HFFc6 (cell line): ENCODE results near the gene LCNL1. TPM values are rescaled to one million over a fixed set of nuclear protein-coding genes. Genes with fewer than 3 reads are reported as not detected.
"Not testable (repeated sequence)": the region's sequence is repeated elsewhere in the genome, so short reads cannot be mapped to it uniquely, and the experiment has no call there.

Experiments used
- DNase-seq: peaks from one replicate; pipeline ENCODE4 v3.0.0-alpha.2; 2018
- H3K27ac Mint-ChIP-seq: 2 replicates; pipeline ENCODE4 v1.8.0; 2020; ENCODE audit warnings: mild to moderate bottlenecking, mixed read lengths
- H3K27me3 Mint-ChIP-seq: 2 replicates; pipeline ENCODE4 v1.8.0; 2021; ENCODE audit warnings: mild to moderate bottlenecking, moderate library complexity, mixed read lengths; ENCODE audit not compliant: insufficient read depth
- H3K36me3 Mint-ChIP-seq: 2 replicates; pipeline ENCODE4 v1.8.0; 2021; ENCODE audit warnings: low read depth, mixed read lengths
- H3K4me1 Mint-ChIP-seq: 2 replicates; pipeline ENCODE4 v1.8.0; 2020; ENCODE audit warnings: low read depth, mixed read lengths
- H3K4me3 Mint-ChIP-seq: 2 replicates; pipeline ENCODE4 v1.8.0; 2020; ENCODE audit warnings: mild to moderate bottlenecking, moderate library complexity, mixed read lengths
- H3K9me3 Mint-ChIP-seq: 2 replicates; pipeline ENCODE4 v1.8.0; 2020; ENCODE audit warnings: mild to moderate bottlenecking, mixed read lengths
- total RNA-seq, 6 experiments: library from RNA; stranded (reverse); fragmentation: NEBNext Ultra II Directional; extraction: Animal tissue kit (Norgen Biotek cat#: 25700); gene quantifications; 2 replicates in 1 of 6; 3 replicates in 5 of 6; pipeline ENCODE4 v1.2.3, GENCODE V29; 2021
- TF ChIP-seq, protein P1 (sequence below): fragments of 200-600 bp; sonication (generic); IDR thresholded peaks from 2 replicates; pipeline ENCODE4 v1.5.0; 2021; ENCODE audit warnings: antibody characterized with exemption, mild to moderate bottlenecking

LCNL1 gene
- total RNA-seq, 6 experiments from 2014 or later: not detected

DNA sequence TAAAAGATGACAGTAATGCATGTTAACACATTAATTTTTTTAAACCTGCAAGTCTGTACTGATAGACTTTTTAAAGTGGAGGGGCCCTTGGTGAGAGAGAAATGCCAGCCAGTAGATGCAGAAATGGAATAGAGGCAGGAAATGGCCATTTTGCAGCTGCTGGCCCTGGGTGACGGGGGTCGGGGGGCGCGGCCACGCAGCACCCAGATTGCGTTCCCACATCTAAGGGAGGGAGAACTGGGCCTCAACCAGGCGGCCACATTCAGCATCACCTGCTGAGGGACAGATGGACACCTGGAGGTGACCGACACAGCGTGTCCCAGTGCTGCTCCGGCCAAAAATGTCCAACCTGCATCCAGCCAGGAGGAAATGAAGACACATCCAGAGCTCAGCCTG lies 19.9 kb downstream of the LCNL1 start:
- no peaks in the 10 kb centered on the region for H3K36me3 Mint-ChIP-seq
- no peak overlapping the region for H3K4me3 Mint-ChIP-seq
- no peak overlapping the region for H3K27ac Mint-ChIP-seq
- peaks cover 20% of the 10 kb centered on the region for H3K4me1 Mint-ChIP-seq
- TF ChIP-seq, protein P1, sequence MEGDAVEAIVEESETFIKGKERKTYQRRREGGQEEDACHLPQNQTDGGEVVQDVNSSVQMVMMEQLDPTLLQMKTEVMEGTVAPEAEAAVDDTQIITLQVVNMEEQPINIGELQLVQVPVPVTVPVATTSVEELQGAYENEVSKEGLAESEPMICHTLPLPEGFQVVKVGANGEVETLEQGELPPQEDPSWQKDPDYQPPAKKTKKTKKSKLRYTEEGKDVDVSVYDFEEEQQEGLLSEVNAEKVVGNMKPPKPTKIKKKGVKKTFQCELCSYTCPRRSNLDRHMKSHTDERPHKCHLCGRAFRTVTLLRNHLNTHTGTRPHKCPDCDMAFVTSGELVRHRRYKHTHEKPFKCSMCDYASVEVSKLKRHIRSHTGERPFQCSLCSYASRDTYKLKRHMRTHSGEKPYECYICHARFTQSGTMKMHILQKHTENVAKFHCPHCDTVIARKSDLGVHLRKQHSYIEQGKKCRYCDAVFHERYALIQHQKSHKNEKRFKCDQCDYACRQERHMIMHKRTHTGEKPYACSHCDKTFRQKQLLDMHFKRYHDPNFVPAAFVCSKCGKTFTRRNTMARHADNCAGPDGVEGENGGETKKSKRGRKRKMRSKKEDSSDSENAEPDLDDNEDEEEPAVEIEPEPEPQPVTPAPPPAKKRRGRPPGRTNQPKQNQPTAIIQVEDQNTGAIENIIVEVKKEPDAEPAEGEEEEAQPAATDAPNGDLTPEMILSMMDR: no peak
- no peaks in the 10 kb centered on the region; the same call in 1 of the 2 replicates for H3K9me3 Mint-ChIP-seq
- DNase-seq: no peak
- no peaks in the 10 kb centered on the region for H3K27me3 Mint-ChIP-seq

DNA sequence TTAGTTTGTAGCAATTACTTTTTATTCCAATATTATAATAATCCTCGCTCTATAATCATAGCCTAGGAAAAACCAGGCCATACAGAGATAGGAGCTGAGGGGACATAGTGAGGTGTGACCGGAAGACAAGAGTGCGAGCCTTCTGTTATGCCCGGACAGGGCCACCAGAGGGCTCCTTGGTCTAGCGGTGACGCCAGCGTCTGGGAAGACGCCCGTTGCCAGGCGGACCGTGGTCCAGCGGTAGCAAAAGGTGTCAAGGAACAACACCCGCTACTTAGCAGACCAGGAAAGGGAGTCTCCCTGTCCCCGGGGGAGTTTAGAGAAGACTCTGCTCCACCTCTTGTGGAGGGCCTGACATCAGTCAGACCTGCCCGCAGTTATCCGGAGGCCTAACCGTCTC lies 21.5 kb downstream of the LCNL1 start:
- H3K36me3 Mint-ChIP-seq, H3K27me3 Mint-ChIP-seq, H3K9me3 Mint-ChIP-seq, H3K27ac Mint-ChIP-seq, DNase-seq, H3K4me3 Mint-ChIP-seq: not testable (repeated sequence)
- H3K4me1 Mint-ChIP-seq: peaks cover 11% of the 10 kb centered on the region
- TF ChIP-seq, protein P1: peak; percentile 70

DNA sequence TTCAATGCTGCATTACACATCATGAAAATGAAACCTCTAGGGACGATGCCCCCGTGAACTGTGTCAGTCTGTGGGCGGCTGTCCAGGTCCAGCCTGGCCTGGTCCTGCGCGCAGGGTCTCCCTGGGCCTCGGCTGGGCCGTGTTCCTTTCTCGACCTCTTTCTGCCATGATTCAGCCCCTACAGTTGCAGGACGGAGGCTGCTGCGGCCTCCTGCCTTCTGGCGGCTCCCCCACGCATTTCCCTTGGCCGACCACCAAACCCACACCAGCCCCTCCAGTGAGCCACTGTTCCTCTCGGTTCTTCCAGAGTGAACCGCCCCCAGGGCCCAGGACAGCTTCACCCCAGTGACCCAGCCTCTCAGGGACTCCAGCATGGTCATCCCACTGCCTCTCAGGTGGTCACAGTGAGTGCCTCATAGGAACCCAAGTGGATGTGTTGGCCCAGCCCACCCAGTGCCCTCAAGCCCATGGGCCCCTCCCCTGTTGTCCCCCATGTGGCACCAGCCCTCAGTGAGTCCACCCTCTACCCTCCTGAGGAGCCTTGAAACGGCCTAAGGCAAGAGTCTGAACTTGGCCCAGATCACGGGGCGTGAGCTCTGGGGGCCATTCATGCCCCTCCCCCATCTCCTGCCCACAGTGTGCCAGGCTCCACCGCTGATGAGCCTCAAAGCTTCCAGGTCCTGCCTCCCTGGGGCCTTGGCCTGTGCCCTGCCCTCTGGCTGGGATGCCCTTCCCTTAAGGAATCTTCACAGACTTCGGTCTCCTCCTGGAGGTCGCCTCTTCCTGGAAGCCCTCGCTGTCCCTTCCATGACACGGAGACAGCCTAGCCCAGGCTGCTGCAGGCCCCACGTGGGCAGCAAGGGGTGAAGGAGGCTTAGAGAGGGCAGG lies 23.6 kb downstream of the LCNL1 start:
- DNase-seq: no peak
- H3K4me1 Mint-ChIP-seq: no peaks in the 10 kb centered on the region
- no peak overlapping the region for H3K4me3 Mint-ChIP-seq
- TF ChIP-seq, protein P1: no peak
- H3K27me3 Mint-ChIP-seq: no peaks in the 10 kb centered on the region
- peaks cover 1% of the 10 kb centered on the region; the same call in 1 of the 2 replicates for H3K36me3 Mint-ChIP-seq
- no peak overlapping the region for H3K27ac Mint-ChIP-seq
- H3K9me3 Mint-ChIP-seq: no peaks in the 10 kb centered on the region; the same call in 1 of the 2 replicates

DNA sequence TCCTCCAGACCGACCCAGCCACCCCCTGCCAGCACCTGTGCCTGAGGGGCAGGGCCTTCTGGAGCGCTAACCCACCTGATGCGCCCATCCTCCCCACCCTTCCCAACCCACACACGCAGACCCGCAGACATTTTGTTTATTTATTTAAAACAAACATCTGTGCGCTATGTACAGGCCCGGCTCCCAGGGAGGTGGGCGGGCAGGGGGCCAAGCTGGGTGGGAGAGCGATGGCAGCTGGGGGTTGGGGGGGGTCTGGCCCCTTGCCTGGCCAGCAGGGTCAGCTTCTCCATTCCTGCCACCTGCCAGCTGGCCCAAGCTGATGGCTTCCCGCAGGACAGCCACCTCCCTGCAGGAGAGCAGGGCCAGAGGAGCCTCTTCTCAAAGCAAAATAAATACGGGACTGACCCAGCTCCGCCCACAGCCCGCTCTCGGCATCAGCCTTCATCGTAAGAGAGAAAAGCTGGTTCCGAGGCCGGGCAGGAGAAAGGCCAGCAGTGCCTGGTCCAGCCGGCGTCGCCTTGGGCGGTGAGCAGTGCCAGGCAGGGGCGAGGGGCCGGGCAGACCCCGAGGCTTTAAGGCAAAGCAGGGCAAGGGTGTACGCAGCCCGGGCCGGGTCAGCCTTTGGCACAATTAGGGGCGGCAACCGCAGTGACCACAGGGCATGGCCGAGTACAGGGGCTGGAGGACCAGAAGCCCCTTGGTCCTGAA lies 24.5 kb downstream of the LCNL1 start:
- no peak for DNase-seq
- H3K4me1 Mint-ChIP-seq: no peaks in the 10 kb centered on the region
- peaks cover 7% of the 10 kb centered on the region; the same call in 1 of the 2 replicates for H3K36me3 Mint-ChIP-seq
- TF ChIP-seq, protein P1: no peak
- H3K9me3 Mint-ChIP-seq: no peaks in the 10 kb centered on the region; the same call in 1 of the 2 replicates
- H3K4me3 Mint-ChIP-seq: no peak overlapping the region
- H3K27me3 Mint-ChIP-seq: no peaks in the 10 kb centered on the region
- H3K27ac Mint-ChIP-seq: no peak overlapping the region

DNA sequence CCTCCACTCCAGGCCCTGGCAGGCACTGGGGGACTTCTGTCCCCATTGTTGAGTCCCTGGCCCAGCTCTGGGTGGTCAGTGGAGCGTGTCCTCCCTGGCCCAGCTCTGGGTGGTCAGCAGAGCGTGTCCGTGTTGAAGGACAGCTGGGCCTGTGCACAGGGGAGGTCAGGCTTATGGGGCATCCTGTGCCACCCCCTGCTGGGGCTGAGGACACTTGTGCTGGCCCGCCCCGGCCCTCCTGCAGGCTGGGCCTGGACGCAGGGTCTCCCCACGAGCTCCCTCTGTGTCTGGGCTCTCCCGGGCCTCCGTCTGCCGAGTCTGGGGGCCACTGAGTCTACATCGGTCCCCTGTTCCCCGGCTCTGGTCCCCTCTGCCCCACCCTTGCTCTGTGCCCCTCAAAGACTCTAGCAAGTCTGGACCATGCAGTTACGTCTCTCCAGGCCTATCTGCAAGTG lies 25.1 kb downstream of the LCNL1 start:
- Mint-ChIP-seq H3K36me3 (peaks cover 9% of the 10 kb centered on the region; the same call in 1 of the 2 replicates), H3K4me3 (no peak overlapping the region), H3K27ac (no peak overlapping the region), H3K9me3 (no peaks in the 10 kb centered on the region; the same call in 1 of the 2 replicates), H3K27me3 (no peaks in the 10 kb centered on the region), H3K4me1 (no peaks in the 10 kb centered on the region)
- TF ChIP-seq, protein P1: no peak
- no peak for DNase-seq
